A673 (cell line): ENCODE measurements around the gene OR1E1. TPM values are rescaled to one million over a fixed set of nuclear protein-coding genes. Genes with fewer than 3 reads are reported as not detected.

Experiments
- total RNA-seq: library from RNA; stranded (reverse); gene quantifications from 2 replicates; pipeline ENCODE4 v1.2.3, GENCODE V29; 2021

OR1E1 gene
- total RNA-seq, 1 experiment from 2014 or later = not detected

Other genes starting within 250 kb of the OR1E1 start
- gene OR1A2, start 200.9 kb downstream of the OR1E1 start, total RNA-seq = not detected in 2 replicates
- gene OR1A1, start 190.7 kb downstream of the OR1E1 start, total RNA-seq = not detected in 2 replicates
- gene OR3A1, start 100.0 kb downstream of the OR1E1 start, total RNA-seq = not detected in 2 replicates
- gene OR3A2, start 12.1 kb downstream of the OR1E1 start, total RNA-seq = not detected in 2 replicates
- not detected in 2 replicates for gene OR3A3, start 13.0 kb upstream of the OR1E1 start, total RNA-seq
- not detected in 2 replicates for gene OR1E2, start 35.4 kb upstream of the OR1E1 start, total RNA-seq
- gene SPATA22, start 73.4 kb upstream of the OR1E1 start, total RNA-seq = not detected in 2 replicates
- not detected in 2 replicates for gene ASPA, start 77.6 kb upstream of the OR1E1 start, total RNA-seq
- 0.13 and 0.24 TPM in 2 replicates for gene TRPV3, start 159.4 kb upstream of the OR1E1 start, total RNA-seq
- 1.0 and 1.9 TPM in 2 replicates for gene TRPV1, start 211.0 kb upstream of the OR1E1 start, total RNA-seq
- gene SHPK, start 237.8 kb upstream of the OR1E1 start, total RNA-seq = 20.0 and 22.2 TPM in 2 replicates
- 12.6 and 14.3 TPM in 2 replicates for gene CTNS, start 238.3 kb upstream of the OR1E1 start, total RNA-seq